ENCODE data around the gene YAE1. TPM values are rescaled to one million over a fixed set of nuclear protein-coding genes. Genes with fewer than 3 reads are reported as not detected.
A peak's percentile ranks its signal among the peaks of the same experiment; 100 is the strongest.

Gene YAE1
- total RNA-seq, 1 donor from 2014 or later: 27.4 TPM

DNA sequence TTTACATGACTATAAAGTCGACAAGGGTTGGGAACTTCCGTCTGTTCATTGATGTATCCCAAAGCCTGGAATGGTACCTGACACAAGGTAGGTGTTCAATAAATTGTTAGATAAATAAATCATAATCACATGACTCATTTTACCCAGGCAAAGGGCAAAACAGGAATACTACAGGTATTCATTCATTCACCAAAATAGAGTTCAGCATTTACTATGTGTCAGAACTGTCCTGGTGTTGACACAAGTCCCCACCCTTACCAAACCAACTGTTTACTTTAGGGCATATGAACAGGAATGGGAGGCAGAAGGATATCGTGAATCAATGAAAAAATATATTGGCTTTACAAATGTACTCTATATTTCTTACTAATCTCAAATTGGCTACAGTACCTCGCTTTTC is 666 bp upstream of the YAE1 start:
- no peaks in the 10 kb centered on the region for H3K9me3 Mint-ChIP-seq
- TF ChIP-seq, protein P1, sequence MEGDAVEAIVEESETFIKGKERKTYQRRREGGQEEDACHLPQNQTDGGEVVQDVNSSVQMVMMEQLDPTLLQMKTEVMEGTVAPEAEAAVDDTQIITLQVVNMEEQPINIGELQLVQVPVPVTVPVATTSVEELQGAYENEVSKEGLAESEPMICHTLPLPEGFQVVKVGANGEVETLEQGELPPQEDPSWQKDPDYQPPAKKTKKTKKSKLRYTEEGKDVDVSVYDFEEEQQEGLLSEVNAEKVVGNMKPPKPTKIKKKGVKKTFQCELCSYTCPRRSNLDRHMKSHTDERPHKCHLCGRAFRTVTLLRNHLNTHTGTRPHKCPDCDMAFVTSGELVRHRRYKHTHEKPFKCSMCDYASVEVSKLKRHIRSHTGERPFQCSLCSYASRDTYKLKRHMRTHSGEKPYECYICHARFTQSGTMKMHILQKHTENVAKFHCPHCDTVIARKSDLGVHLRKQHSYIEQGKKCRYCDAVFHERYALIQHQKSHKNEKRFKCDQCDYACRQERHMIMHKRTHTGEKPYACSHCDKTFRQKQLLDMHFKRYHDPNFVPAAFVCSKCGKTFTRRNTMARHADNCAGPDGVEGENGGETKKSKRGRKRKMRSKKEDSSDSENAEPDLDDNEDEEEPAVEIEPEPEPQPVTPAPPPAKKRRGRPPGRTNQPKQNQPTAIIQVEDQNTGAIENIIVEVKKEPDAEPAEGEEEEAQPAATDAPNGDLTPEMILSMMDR (IDR thresholded peaks at IDR 0.05; ENCODE audit: unreplicated experiment): no peak
- DNase-seq (ENCODE audit: low spot score in 2 of 2, unreplicated experiment in 2 of 2): no peak

DNA sequence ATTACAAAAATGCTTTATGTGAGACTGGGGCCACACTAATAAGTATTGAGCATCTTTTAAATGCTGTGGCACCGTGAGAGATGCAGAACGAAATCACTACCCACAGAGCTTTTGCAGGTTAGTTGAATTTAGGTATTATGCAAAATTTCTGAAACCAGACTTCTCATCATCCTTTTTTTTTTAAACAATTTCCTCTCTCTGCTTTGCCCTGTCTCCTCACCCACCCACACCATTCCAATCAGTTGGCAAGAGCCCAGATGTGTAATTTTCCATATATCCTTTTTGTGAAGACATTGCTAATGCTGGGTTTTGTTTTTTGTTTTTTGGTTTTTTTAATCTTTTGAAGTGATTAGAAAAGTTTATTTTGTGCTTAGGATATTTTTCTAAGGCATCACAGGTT is 1.1 kb downstream of the YAE1 start:
- no peak overlapping the region for H3K27ac Mint-ChIP-seq
- peaks cover 5% of the 10 kb centered on the region for H3K36me3 Mint-ChIP-seq
- peak overlapping the region; percentile 99 for H3K4me3 Mint-ChIP-seq
- H3K9me3 Mint-ChIP-seq: no peaks in the 10 kb centered on the region
- peaks cover 17% of the 10 kb centered on the region for H3K4me1 Mint-ChIP-seq
- TF ChIP-seq, protein P1 (IDR thresholded peaks at IDR 0.05; ENCODE audit: unreplicated experiment): no peak
- no peaks in the 10 kb centered on the region for H3K27me3 Mint-ChIP-seq (ENCODE audit: low read depth)
- DNase-seq (ENCODE audit: low spot score in 2 of 2, unreplicated experiment in 2 of 2): no peak

More for the DNA sequence above, 666 bp upstream of the YAE1 start:
- peak overlapping the region; percentile 99 for H3K4me3 Mint-ChIP-seq
- peaks cover 26% of the 10 kb centered on the region for H3K4me1 Mint-ChIP-seq
- H3K27ac Mint-ChIP-seq: peak overlapping the region; percentile 98
- no peaks in the 10 kb centered on the region for H3K27me3 Mint-ChIP-seq (ENCODE audit: low read depth)
- H3K36me3 Mint-ChIP-seq: no peaks in the 10 kb centered on the region

DNA sequence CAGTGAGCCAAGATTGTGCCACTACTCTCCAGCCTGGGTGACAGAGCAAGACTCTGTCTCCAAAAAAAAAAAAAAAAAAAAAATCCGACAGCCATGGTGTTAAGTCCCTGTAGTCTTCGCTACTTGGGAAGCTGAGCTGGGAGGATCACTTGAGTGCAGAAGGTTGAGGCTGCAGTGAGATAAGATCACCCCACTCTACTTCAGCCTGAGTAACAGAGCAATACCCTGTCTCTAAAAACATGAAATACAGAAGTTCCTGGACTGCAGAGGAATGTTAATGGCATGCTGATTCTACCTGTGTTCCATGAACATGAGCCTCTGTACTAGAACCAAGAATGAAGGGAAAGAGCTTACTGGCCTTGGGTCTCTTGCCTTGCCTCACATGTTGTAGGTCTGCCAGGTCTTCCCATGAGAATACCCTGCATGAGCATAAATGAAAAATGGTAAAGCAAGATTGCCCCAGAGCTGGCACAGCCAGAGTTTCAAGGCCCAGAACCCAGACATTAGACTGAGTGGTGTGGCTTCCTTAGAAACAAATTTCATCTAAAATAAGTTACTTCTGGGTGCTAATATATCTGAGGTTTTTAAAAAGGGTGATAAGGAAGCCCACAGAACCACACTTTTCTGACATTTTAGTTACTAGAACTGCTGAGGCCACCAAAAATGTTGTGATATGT is 8.6 kb downstream of the YAE1 start:
- Mint-ChIP-seq H3K36me3 (peaks cover 27% of the 10 kb centered on the region), H3K4me1 (no peaks in the 10 kb centered on the region), H3K27ac (no peak overlapping the region), H3K4me3 (no peak overlapping the region), H3K9me3 (no peaks in the 10 kb centered on the region), H3K27me3 (ENCODE audit: low read depth) (no peaks in the 10 kb centered on the region)
- DNase-seq (ENCODE audit: low spot score in 2 of 2, unreplicated experiment in 2 of 2): no peak
- TF ChIP-seq, protein P1 (IDR thresholded peaks at IDR 0.05; ENCODE audit: unreplicated experiment): no peak

DNA sequence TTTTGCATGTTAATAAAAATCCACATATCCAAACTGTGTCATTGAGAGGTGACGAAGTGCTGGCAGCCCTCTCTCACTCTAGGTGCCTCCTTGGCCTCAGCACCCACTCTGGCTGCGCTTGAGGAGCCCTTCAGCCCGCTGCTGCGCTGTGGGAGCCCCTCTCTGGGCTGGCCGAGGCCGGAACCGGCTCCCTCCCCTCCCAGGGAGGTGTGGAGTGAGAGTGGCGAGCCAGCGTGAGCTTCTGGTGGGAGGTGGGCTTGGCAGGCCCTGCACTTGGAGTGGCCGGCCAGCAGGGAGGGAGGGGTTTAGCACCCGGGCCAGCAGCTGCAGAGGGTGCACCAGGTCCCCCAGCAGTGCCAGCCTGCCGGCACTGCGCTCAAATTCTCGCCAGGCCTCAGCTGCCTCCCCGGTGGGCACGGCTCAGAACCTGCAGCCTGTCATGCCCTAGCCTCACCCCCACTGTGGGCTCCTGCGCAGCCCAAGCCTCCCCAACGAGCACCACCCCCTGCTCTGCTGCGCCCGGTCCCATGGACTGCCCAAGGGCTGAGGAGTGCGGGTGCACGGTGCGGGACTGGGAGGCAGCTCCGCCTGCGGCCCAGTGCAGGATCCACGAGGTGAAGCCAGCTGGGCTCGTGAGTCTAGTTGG is 11.1 kb downstream of the YAE1 start:
- TF ChIP-seq, protein P1 (IDR thresholded peaks at IDR 0.05; ENCODE audit: unreplicated experiment): no peak
- DNase-seq (ENCODE audit: low spot score in 2 of 2, unreplicated experiment in 2 of 2): no peak
- Mint-ChIP-seq H3K36me3 (peaks cover 22% of the 10 kb centered on the region), H3K27ac (no peak overlapping the region), H3K9me3 (no peaks in the 10 kb centered on the region), H3K4me3 (no peak overlapping the region), H3K4me1 (no peaks in the 10 kb centered on the region), H3K27me3 (ENCODE audit: low read depth) (no peaks in the 10 kb centered on the region)

DNA sequence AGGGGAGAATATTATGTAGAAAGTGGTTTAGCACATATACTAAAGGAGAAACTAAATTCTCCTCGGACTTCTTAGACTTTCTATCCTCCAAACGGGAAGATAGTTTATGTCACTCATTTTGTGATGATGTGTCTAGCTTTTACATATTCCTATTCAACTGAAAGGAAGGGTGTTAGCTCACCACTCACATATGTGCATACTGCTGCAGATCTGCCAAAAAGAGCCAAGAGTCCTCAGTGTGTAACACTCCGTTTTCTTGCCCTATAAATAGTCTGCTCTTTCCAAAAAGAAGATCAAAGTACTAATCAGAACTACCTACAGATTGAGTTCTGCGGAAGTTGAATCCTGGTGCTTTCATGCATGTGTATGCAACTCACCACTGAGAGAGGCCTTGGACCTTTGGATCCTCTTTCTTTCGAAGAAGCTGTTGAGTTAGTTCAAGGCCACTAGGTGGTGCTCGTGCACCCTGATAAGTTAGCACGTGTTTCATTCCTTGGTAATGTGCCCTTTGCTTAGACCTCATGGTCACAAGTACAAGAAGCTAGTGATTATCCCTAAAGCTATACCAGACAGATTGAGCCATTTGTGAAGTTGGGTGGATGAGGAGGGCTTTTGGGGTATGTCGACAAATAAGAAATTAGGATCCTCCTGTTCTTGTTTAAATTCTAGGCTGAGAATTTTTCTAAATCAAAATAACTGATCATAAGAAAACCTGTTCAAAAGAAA is 14.1 kb downstream of the YAE1 start:
- no peak overlapping the region for H3K27ac Mint-ChIP-seq
- TF ChIP-seq, protein P1 (IDR thresholded peaks at IDR 0.05; ENCODE audit: unreplicated experiment): peak; percentile 85
- DNase-seq (ENCODE audit: low spot score in 2 of 2, unreplicated experiment in 2 of 2): peak; percentile 42 to 75
- H3K9me3 Mint-ChIP-seq: no peaks in the 10 kb centered on the region
- peaks cover 18% of the 10 kb centered on the region for H3K36me3 Mint-ChIP-seq
- no peaks in the 10 kb centered on the region for H3K4me1 Mint-ChIP-seq
- no peak overlapping the region for H3K4me3 Mint-ChIP-seq
- H3K27me3 Mint-ChIP-seq (ENCODE audit: low read depth): no peaks in the 10 kb centered on the region

All from mesothelial cell of epicardium (in vitro differentiated cells).